OCI-LY7 (cell line): ENCODE data around the gene ARHGAP40.

Source experiments
- EZH2phosphoT487 ChIP-seq: fragments of 200-600 bp; sonication (generic); IDR thresholded peaks from 2 replicates; pipeline ENCODE4 v1.6.1; 2018; ENCODE audit warnings: low read depth, borderline replicate concordance, mild to moderate bottlenecking, mixed run types, antibody characterized with exemption, low read length, moderate library complexity, mixed read lengths
- TF ChIP-seq, protein P1 (sequence below): fragments of 200-600 bp; sonication (generic); conservative IDR thresholded peaks from 2 replicates; pipeline ENCODE4 v1.5.1; 2014; ENCODE audit warnings: mild to moderate bottlenecking, antibody characterized with exemption, low read length, moderate library complexity, mixed read lengths

DNA sequence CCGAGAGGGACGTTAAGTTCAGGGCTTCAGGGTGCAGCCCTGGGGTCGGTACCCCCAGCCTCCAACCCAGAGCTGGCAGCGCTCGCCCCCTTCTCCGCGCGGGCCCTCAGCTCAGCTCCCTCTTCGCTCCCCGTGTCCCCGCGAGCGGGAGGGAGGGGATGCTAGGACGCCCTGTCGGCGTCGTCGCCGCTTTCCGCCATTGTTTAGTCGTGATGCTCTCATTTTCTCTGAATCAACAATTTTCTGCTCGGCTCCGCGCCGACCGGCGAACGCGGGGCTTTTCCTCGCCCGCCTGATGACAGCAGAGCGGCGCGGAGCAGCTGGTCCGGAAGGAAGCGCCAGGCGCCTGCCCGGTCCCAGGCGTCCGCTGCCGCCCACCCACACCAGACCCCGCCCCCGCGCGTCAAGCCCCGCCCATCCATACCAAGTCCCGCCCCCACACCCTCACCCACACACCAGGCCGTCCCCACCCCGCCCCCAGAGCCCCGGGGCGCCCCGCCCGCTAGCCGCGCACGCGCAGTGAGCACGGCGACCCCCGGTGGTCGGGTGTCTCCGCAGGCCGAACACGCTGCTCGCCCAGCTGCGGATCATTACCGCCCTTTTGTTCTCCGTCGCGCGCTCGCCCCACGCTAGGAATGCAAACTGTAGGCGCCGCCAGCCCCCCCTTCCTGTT lies 72.6 kb downstream of the ARHGAP40 start:
- TF ChIP-seq, protein P1, sequence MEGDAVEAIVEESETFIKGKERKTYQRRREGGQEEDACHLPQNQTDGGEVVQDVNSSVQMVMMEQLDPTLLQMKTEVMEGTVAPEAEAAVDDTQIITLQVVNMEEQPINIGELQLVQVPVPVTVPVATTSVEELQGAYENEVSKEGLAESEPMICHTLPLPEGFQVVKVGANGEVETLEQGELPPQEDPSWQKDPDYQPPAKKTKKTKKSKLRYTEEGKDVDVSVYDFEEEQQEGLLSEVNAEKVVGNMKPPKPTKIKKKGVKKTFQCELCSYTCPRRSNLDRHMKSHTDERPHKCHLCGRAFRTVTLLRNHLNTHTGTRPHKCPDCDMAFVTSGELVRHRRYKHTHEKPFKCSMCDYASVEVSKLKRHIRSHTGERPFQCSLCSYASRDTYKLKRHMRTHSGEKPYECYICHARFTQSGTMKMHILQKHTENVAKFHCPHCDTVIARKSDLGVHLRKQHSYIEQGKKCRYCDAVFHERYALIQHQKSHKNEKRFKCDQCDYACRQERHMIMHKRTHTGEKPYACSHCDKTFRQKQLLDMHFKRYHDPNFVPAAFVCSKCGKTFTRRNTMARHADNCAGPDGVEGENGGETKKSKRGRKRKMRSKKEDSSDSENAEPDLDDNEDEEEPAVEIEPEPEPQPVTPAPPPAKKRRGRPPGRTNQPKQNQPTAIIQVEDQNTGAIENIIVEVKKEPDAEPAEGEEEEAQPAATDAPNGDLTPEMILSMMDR = no peak
- no peak for TF ChIP-seq EZH2phosphoT487
